Placental epithelial cell (primary cell): Measurements from ENCODE around the gene TMA7B. TPM values are rescaled to one million over a fixed set of nuclear protein-coding genes. Genes with fewer than 3 reads are reported as not detected.

ENCODE experiments used
- total RNA-seq: library from RNA; depleted of rRNA; stranded (reverse); fragments of >200 nt; gene quantifications from 2 replicates; pipeline ENCODE4 v1.2.3, GENCODE V29; 2012

Gene TMA7B
- not detected in 2 replicates for total RNA-seq

GRCh38 chr22:39959640-39960447 lies at the start of gene TMA7B:
TMA7B (plus strand) TSS chr22:39960397; CDS start chr22:39964375, 3,978 bp downstream.

GRCh38 chr22:39994566-39995392 lies 34.6 kb downstream of the TMA7B start, which contains the start of gene FAM83F:
FAM83F (plus strand) TSS chr22:39994954; CDS start chr22:39995043, 89 bp downstream.

Other genes starting within 250 kb of the TMA7B start
- not detected in 2 replicates for gene ENTHD1, start 66.6 kb upstream of the TMA7B start, total RNA-seq
- gene GRAP2, start 59.3 kb upstream of the TMA7B start, total RNA-seq, result not detected in 2 replicates
- 2.0 and 2.7 TPM in 2 replicates for gene FAM83F, start 34.6 kb downstream of the TMA7B start, total RNA-seq
- gene TNRC6B, start 217.5 kb downstream of the TMA7B start, total RNA-seq, result 26.1 and 26.7 TPM in 2 replicates